Right atrium auricular region (tissue), 2 donors: ENCODE measurements around the gene CRLF2. TPM values are rescaled to one million over a fixed set of nuclear protein-coding genes. Genes with fewer than 3 reads are reported as not detected.

Experiments used
- DNase-seq: peaks from one replicate; pipeline ENCODE4 v3.0.0-alpha.2; 2019; ENCODE audit warnings: low spot score
- H3K27ac ChIP-seq, 2 donors: fragments of 200-600 bp; sonication (generic); 1 replicate in 1 of 2; 2 replicates in 1 of 2; pipeline ENCODE4 v1.5.1; 2016 to 2019
- H3K27me3 ChIP-seq, 2 donors: fragments of 200-600 bp; sonication (generic); one replicate each; pipeline versions ENCODE4 v1.5.1 to v1.6.0; 2017 to 2019
- H3K36me3 ChIP-seq: fragments of 200-600 bp; sonication (generic); one replicate; pipeline ENCODE4 v1.5.1; 2016
- H3K4me1 ChIP-seq, 2 donors: fragments of 200-600 bp; sonication (generic); one replicate each; pipeline versions ENCODE4 v1.5.1 to v1.6.0; 2017 to 2019
- H3K4me3 ChIP-seq, 2 donors: fragments of 200-600 bp; sonication (generic); 1 replicate in 1 of 2; 2 replicates in 1 of 2; pipeline ENCODE4 v1.5.1; 2017 to 2019; ENCODE audit warnings: mild to moderate bottlenecking in 1 of 2, moderate library complexity in 1 of 2
- H3K9me3 ChIP-seq, 2 donors: fragments of 200-600 bp; sonication (generic); one replicate each; pipeline ENCODE4 v1.5.1; 2019
- CTCF ChIP-seq, 2 donors: fragments of 200-600 bp; sonication (generic); IDR thresholded peaks; one replicate each; pipeline ENCODE4 v1.5.1; 2019; ENCODE audit warnings: antibody characterized with exemption in 2 of 2
- total RNA-seq, 2 donors: library from RNA; depleted of rRNA; stranded (reverse); fragments of >200 nt; gene quantifications; one replicate each; pipeline ENCODE4 v1.1.0, GENCODE V29; 2016

Gene CRLF2
- total RNA-seq, 2 donors from 2014 or later = not detected

- Histone ChIP-seq H3K4me1 (no peaks in the 10 kb centered on the region), H3K27ac (no peak overlapping the region), H3K27me3 (no peaks in the 10 kb centered on the region), H3K36me3 (no peaks in the 10 kb centered on the region), H3K4me3 (no peak overlapping the region), H3K9me3 (peaks cover 0 to 5% of the 10 kb centered on the region in 2 donors)
- TF ChIP-seq CTCF (IDR thresholded peaks at IDR 0.05) = no peak
- no peak for DNase-seq
Measured at GRCh38 chrX:1218286-1218685, 5.8 kb upstream of the CRLF2 start.

GRCh38 chrX:1215123-1215823 is 2.8 kb upstream of the CRLF2 start:
- H3K4me1 ChIP-seq = no peaks in the 10 kb centered on the region
- H3K27ac ChIP-seq = no peak overlapping the region
- no peaks in the 10 kb centered on the region for H3K27me3 ChIP-seq
- no peak overlapping the region for H3K4me3 ChIP-seq
- TF ChIP-seq CTCF (IDR thresholded peaks at IDR 0.05) = no peak
- H3K9me3 ChIP-seq = no peaks in the 10 kb centered on the region
- no peaks in the 10 kb centered on the region for H3K36me3 ChIP-seq
- DNase-seq = no peak

- H3K9me3 ChIP-seq = no peaks in the 10 kb centered on the region
- H3K4me1 ChIP-seq = no peaks in the 10 kb centered on the region
- no peak for TF ChIP-seq CTCF (IDR thresholded peaks at IDR 0.05)
- H3K27ac ChIP-seq = no peak overlapping the region
- no peaks in the 10 kb centered on the region for H3K27me3 ChIP-seq
- no peaks in the 10 kb centered on the region for H3K36me3 ChIP-seq
- H3K4me3 ChIP-seq = no peak overlapping the region
- no peak for DNase-seq
Measured at GRCh38 chrX:1213971-1214370, 1.5 kb upstream of the CRLF2 start.

- H3K27me3 ChIP-seq = no peaks in the 10 kb centered on the region
- TF ChIP-seq CTCF (IDR thresholded peaks at IDR 0.05) = no peak
- no peak overlapping the region for H3K4me3 ChIP-seq
- H3K4me1 ChIP-seq = peaks cover 0 to 1% of the 10 kb centered on the region in 2 donors
- DNase-seq = no peak
- no peaks in the 10 kb centered on the region for H3K36me3 ChIP-seq
- H3K27ac ChIP-seq = no peak overlapping the region
- no peaks in the 10 kb centered on the region for H3K9me3 ChIP-seq
Measured at GRCh38 chrX:1210844-1211243, 1.6 kb downstream of the CRLF2 start.

GRCh38 chrX:1207496-1208025 is 4.9 kb downstream of the CRLF2 start:
- Histone ChIP-seq H3K27ac (no peak overlapping the region), H3K4me1 (peaks cover 0 to 12% of the 10 kb centered on the region in 2 donors), H3K9me3 (no peaks in the 10 kb centered on the region), H3K36me3 (no peaks in the 10 kb centered on the region), H3K27me3 (no peaks in the 10 kb centered on the region), H3K4me3 (no peak overlapping the region)
- DNase-seq = no peak
- TF ChIP-seq CTCF (IDR thresholded peaks at IDR 0.05) = no peak
